Neural cell (in vitro differentiated cells): Measurements from ENCODE around the gene VAMP5. TPM values are rescaled to one million over a fixed set of nuclear protein-coding genes. Genes with fewer than 3 reads are reported as not detected.
A peak's percentile ranks its signal among the peaks of the same experiment; 100 is the strongest.
"Not testable (repeated sequence)": the region's sequence is repeated elsewhere in the genome, so short reads cannot be mapped to it uniquely, and the experiment has no call there.

Experiments
- H2AFZ ChIP-seq: fragments of 200-600, 300-800 bp; sonication (generic), shearing (Covaris generic); 2 replicates; pipeline ENCODE4 v1.6.0; 2014; ENCODE audit warnings: low read depth, mild to moderate bottlenecking, antibody characterized with exemption, low read length, moderate library complexity
- H3F3A ChIP-seq: fragments of 200-600 bp; shearing (Covaris generic); 2 replicates; pipeline ENCODE4 v1.6.1; 2016; ENCODE audit warnings: mild to moderate bottlenecking, moderate library complexity, mixed read lengths, antibody characterized with exemption, low read length; ENCODE audit not compliant: insufficient read depth, poor library complexity, severe bottlenecking
- H3K27ac ChIP-seq: fragments of 200-600, 300-800 bp; sonication (generic), shearing (Covaris generic); 2 replicates; pipeline ENCODE4 v1.5.1; 2014; ENCODE audit warnings: mild to moderate bottlenecking, low read length, moderate library complexity
- H3K27me3 ChIP-seq: fragments of 300-800, 200-600 bp; sonication (generic), shearing (Covaris generic); 2 replicates; pipeline ENCODE4 v1.6.0; 2014; ENCODE audit warnings: mild to moderate bottlenecking, low read depth, low read length, moderate library complexity; ENCODE audit not compliant: insufficient read depth
- H3K36me3 ChIP-seq: fragments of 300-800, 200-600 bp; sonication (generic), shearing (Covaris generic); 2 replicates; pipeline ENCODE4 v1.5.1; 2014; ENCODE audit warnings: mild to moderate bottlenecking, antibody characterized with exemption, low read length, moderate library complexity; ENCODE audit not compliant: insufficient read depth
- H3K4me2 ChIP-seq: fragments of 300-800, 200-600 bp; sonication (generic), shearing (Covaris generic); 2 replicates; pipeline ENCODE4 v1.6.0; 2014; ENCODE audit warnings: mild to moderate bottlenecking, low read length
- H3K4me3 ChIP-seq: fragments of 300-800, 200-600 bp; sonication (generic), shearing (Covaris generic); 2 replicates; pipeline ENCODE4 v1.5.1; 2014; ENCODE audit warnings: mild to moderate bottlenecking, low read length, moderate library complexity
- H3K79me2 ChIP-seq: fragments of 200-600 bp; shearing (Covaris generic); replicated peaks from 2 replicates; pipeline ENCODE4 v1.6.0; 2014; ENCODE audit warnings: mild to moderate bottlenecking, low read length, moderate library complexity; ENCODE audit not compliant: insufficient read depth
- H3K9ac ChIP-seq: fragments of 300-800, 200-600 bp; sonication (generic), shearing (Covaris generic); 2 replicates; pipeline ENCODE4 v1.6.1; 2016; ENCODE audit warnings: mild to moderate bottlenecking, low read length, mixed read lengths
- H3K9me2 ChIP-seq: fragments of 200-600 bp; shearing (Covaris generic); 2 replicates; pipeline ENCODE4 v1.6.1; 2016; ENCODE audit warnings: mild to moderate bottlenecking, low read length, mixed read lengths; ENCODE audit not compliant: insufficient read depth
- H3K9me3 ChIP-seq: fragments of 200-600, 300-800 bp; sonication (generic), shearing (Covaris generic); 2 replicates; pipeline ENCODE4 v1.6.1; 2016; ENCODE audit warnings: mild to moderate bottlenecking, mixed run types, low read length, moderate library complexity, mixed read lengths
- H4K20me1 ChIP-seq: fragments of 200-600 bp; shearing (Covaris generic); 2 replicates; pipeline ENCODE4 v1.6.1; 2016; ENCODE audit warnings: mild to moderate bottlenecking, mixed run types; ENCODE audit not compliant: insufficient read depth
- EP300 ChIP-seq: fragments of 450-650 bp; conservative IDR thresholded peaks from 2 replicates; pipeline ENCODE4 v1.6.1; 2014; ENCODE audit warnings: antibody characterized with exemption, mild to moderate bottlenecking, moderate library complexity; ENCODE audit not compliant: poor library complexity, severe bottlenecking
- EZH2 ChIP-seq: fragments of 200-600, 300-800 bp; shearing (Covaris generic), sonication (generic); IDR thresholded peaks from 2 replicates; pipeline ENCODE4 v1.6.1; 2014; ENCODE audit warnings: antibody characterized with exemption, low read length, borderline replicate concordance, mild to moderate bottlenecking; ENCODE audit not compliant: insufficient read depth, poor library complexity, severe bottlenecking
- MXI1 ChIP-seq: fragments of 450-650 bp; conservative IDR thresholded peaks from 2 replicates; pipeline ENCODE4 v1.6.1; 2014; ENCODE audit warnings: antibody characterized with exemption, mild to moderate bottlenecking; ENCODE audit not compliant: poor library complexity, severe bottlenecking
- POLR2AphosphoS5 ChIP-seq: IDR thresholded peaks from 2 replicates; pipeline ENCODE4 v1.6.1; 2012
- RAD21 ChIP-seq: fragments of 450-650 bp; conservative IDR thresholded peaks from 2 replicates; pipeline ENCODE4 v1.6.1; 2014; ENCODE audit warnings: antibody characterized with exemption, mild to moderate bottlenecking, moderate library complexity
- SMC3 ChIP-seq: fragments of 450-650 bp; conservative IDR thresholded peaks from 2 replicates; pipeline ENCODE4 v1.6.1; 2014; ENCODE audit warnings: antibody characterized with exemption, mild to moderate bottlenecking, moderate library complexity; ENCODE audit not compliant: poor library complexity
- TAF1 ChIP-seq: IDR thresholded peaks from 2 replicates; pipeline ENCODE4 v1.6.1; 2012; ENCODE audit warnings: low read depth
- polyA plus RNA-seq: library from polyadenylated mRNA; depleted of rRNA; stranded (reverse); fragments of >200 nt; gene quantifications from 2 replicates; pipeline ENCODE4 v1.2.3, GENCODE V29; 2014
- TF ChIP-seq, protein P1 (sequence below): fragments of 450-650 bp; IDR thresholded peaks from 2 replicates; pipeline ENCODE4 v1.5.1; 2014; ENCODE audit warnings: antibody characterized with exemption, mild to moderate bottlenecking, moderate library complexity; ENCODE audit not compliant: poor library complexity, severe bottlenecking
- TF ChIP-seq, protein P2 (sequence below): IDR thresholded peaks from 2 replicates; pipeline ENCODE4 v1.6.1; 2012; ENCODE audit warnings: borderline replicate concordance

Gene VAMP5
- polyA plus RNA-seq, 1 donor from 2014 or later = not detected

DNA sequence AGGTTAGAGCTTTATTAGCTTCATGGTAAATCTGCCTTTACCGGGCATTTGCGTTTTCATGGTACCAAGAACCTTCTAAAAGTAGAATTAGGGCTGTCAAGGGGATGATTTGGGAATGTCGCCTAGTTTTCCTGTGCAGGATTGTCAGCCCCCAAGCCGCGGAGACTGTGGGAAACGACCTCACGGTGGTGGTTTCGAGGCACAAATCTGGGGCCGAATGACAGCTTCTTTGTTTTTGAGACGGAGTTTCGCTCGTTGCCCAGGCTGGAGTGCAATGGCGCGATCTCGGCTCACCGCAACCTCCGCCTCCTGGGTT is 31.1 kb downstream of the VAMP5 start:
- peak overlapping the region; percentile 99 for H3K4me3 ChIP-seq
- no peak for TF ChIP-seq EP300
- no peak for TF ChIP-seq SMC3
- no peak for TF ChIP-seq MXI1
- no peak for TF ChIP-seq POLR2AphosphoS5
- TF ChIP-seq RAD21 = no peak
- TF ChIP-seq, protein P1, sequence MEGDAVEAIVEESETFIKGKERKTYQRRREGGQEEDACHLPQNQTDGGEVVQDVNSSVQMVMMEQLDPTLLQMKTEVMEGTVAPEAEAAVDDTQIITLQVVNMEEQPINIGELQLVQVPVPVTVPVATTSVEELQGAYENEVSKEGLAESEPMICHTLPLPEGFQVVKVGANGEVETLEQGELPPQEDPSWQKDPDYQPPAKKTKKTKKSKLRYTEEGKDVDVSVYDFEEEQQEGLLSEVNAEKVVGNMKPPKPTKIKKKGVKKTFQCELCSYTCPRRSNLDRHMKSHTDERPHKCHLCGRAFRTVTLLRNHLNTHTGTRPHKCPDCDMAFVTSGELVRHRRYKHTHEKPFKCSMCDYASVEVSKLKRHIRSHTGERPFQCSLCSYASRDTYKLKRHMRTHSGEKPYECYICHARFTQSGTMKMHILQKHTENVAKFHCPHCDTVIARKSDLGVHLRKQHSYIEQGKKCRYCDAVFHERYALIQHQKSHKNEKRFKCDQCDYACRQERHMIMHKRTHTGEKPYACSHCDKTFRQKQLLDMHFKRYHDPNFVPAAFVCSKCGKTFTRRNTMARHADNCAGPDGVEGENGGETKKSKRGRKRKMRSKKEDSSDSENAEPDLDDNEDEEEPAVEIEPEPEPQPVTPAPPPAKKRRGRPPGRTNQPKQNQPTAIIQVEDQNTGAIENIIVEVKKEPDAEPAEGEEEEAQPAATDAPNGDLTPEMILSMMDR = no peak
- no peak for TF ChIP-seq EZH2
- TF ChIP-seq, protein P2, sequence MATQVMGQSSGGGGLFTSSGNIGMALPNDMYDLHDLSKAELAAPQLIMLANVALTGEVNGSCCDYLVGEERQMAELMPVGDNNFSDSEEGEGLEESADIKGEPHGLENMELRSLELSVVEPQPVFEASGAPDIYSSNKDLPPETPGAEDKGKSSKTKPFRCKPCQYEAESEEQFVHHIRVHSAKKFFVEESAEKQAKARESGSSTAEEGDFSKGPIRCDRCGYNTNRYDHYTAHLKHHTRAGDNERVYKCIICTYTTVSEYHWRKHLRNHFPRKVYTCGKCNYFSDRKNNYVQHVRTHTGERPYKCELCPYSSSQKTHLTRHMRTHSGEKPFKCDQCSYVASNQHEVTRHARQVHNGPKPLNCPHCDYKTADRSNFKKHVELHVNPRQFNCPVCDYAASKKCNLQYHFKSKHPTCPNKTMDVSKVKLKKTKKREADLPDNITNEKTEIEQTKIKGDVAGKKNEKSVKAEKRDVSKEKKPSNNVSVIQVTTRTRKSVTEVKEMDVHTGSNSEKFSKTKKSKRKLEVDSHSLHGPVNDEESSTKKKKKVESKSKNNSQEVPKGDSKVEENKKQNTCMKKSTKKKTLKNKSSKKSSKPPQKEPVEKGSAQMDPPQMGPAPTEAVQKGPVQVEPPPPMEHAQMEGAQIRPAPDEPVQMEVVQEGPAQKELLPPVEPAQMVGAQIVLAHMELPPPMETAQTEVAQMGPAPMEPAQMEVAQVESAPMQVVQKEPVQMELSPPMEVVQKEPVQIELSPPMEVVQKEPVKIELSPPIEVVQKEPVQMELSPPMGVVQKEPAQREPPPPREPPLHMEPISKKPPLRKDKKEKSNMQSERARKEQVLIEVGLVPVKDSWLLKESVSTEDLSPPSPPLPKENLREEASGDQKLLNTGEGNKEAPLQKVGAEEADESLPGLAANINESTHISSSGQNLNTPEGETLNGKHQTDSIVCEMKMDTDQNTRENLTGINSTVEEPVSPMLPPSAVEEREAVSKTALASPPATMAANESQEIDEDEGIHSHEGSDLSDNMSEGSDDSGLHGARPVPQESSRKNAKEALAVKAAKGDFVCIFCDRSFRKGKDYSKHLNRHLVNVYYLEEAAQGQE = no peak
- TF ChIP-seq TAF1 = no peak
- H3F3A ChIP-seq = no peaks in the 10 kb centered on the region
- H4K20me1 ChIP-seq = no peaks in the 10 kb centered on the region
- no peak overlapping the region for H3K4me2 ChIP-seq
- H3K9me2 ChIP-seq = no peaks in the 10 kb centered on the region
- peaks cover 31% of the 10 kb centered on the region for H3K79me2 ChIP-seq
- no peaks in the 10 kb centered on the region for H3K27me3 ChIP-seq
- H2AFZ ChIP-seq = no peak overlapping the region
- H3K27ac ChIP-seq = peak overlapping the region; percentile 79
- no peak overlapping the region for H3K9ac ChIP-seq
- H3K36me3 ChIP-seq = no peaks in the 10 kb centered on the region
- no peaks in the 10 kb centered on the region for H3K9me3 ChIP-seq

DNA sequence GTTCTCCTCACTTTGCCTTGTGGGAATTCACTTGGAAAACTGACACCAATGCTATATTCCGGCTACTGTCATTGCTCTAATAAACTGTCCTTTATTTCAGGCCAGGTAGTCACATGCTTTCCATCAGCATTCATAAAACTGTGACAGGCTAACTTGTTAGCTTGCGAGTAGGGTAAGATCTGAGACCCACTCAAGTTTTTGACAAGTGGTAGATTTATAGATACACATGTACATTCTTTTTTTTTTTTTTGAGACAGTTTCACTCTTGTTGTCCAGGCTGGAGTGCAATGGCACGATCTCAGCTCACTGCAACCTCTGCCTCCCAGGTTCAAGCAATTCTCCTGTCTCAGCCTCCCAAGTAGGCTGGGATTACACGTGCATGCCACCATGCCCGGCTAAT is 33.5 kb downstream of the VAMP5 start:
- H3K27ac ChIP-seq, H2AFZ ChIP-seq, H3K36me3 ChIP-seq, H3K27me3 ChIP-seq, H3K9me2 ChIP-seq, H3K9ac ChIP-seq, H4K20me1 ChIP-seq, H3F3A ChIP-seq, H3K4me2 ChIP-seq, H3K9me3 ChIP-seq: not testable (repeated sequence)
- H3K79me2 ChIP-seq = peaks cover 20% of the 10 kb centered on the region
- peak overlapping the region; percentile 99 for H3K4me3 ChIP-seq

DNA sequence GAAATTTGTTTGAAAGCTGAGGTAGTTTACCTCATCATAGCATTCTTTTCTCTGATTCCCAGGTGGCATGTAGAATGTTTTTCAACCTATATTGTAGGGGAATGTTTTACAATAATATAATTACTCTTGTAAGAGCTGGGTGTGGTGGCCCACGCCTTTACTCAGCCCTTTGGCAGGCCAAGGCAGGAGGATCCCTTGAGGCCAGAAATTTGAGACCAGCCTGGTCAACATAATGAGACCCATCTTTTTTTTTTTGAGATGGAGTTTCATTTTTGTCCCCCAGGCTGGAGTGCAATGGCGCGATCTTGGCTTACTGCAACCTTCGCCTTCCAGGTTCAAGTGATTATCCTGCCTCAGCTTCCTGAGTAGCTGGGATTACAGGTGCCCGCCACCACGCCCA is 35.4 kb downstream of the VAMP5 start:
- Histone ChIP-seq H3K79me2 (peaks cover 22% of the 10 kb centered on the region), H4K20me1 (no peaks in the 10 kb centered on the region), H3F3A (no peaks in the 10 kb centered on the region), H3K9me3 (no peaks in the 10 kb centered on the region), H3K9me2 (no peaks in the 10 kb centered on the region), H3K36me3 (no peaks in the 10 kb centered on the region), H2AFZ (no peak overlapping the region), H3K27ac (no peak overlapping the region), H3K4me3 (no peak overlapping the region), H3K4me2 (no peak overlapping the region), H3K9ac (no peak overlapping the region), H3K27me3 (no peaks in the 10 kb centered on the region)
- TF ChIP-seq SMC3 (no peak), TAF1 (no peak), EP300 (no peak), POLR2AphosphoS5 (no peak), MXI1 (no peak), EZH2 (no peak), RAD21 (no peak)
- TF ChIP-seq, protein P2 = no peak
- TF ChIP-seq, protein P1 = no peak
